ENCODE results near the gene STIM1. TPM values are rescaled to one million over a fixed set of nuclear protein-coding genes. Genes with fewer than 3 reads are reported as not detected.

Gene STIM1
- total RNA-seq, 1 donor = 57.9 TPM

DNA sequence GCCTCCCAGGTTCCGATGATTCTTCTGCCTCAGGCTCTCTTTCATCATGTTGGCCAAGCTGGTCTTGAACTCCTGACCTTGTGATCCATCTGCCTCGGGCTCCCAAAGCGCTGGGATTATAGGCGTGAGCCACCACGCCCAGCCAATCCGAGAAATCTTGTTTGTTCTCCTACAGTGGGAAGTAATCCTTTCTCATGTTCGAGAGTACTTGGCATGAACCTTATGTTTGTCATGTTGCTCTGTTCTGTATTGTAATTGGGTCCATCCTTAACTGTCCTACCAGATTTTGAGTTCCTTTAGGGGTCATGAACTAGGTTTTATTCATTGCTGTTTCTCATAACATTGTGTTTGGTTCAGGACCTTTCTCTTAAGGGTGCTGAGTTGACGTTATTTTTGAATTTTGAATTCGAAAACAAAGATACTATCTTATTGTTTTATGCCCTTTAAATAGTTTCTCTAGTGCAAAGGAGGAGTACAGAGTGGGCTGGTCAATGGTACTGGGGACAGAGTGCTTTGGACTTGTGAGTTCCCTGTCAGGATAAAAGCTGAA, 125.7 kb downstream of the STIM1 start:
- Histone ChIP-seq H3K79me2 (ENCODE audit: insufficient read depth, low read length) (no peaks in the 10 kb centered on the region), H3K4me3 (ENCODE audit: insufficient read depth, low read length) (no peak overlapping the region)
- DNase-seq (ENCODE audit: insufficient read length, low spot score, missing footprints) = no peak

DNA sequence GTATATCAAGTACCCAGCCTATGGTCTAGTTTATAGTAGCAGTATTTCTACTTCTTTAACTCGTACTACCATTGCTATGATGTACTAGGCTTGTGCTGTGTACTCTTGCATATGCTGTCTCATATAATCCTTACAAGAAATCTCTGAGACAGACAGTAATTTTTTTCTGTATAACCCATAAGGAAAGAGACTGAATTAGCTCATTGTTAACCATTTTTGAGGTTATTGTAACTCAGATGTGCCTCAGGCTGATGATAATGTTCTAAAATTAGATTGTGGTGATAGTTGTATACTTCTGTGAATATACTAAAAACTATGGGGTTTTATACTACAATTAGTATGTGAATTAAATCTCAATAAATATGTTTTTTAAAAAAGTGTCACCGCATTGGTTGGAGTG, 127.0 kb downstream of the STIM1 start:
- H3K4me3 ChIP-seq (ENCODE audit: insufficient read depth, low read length) = no peak overlapping the region
- H2AFZ ChIP-seq (ENCODE audit: low read length) = no peak overlapping the region
- H4K20me1 ChIP-seq (ENCODE audit: insufficient read depth, low read length) = peaks cover 7% of the 10 kb centered on the region
- DNase-seq (ENCODE audit: insufficient read length, low spot score, missing footprints) = no peak
- H3K79me2 ChIP-seq (ENCODE audit: insufficient read depth, low read length) = no peaks in the 10 kb centered on the region
- TF ChIP-seq CTCF (IDR thresholded peaks at IDR 0.05; ENCODE audit: extremely low read depth, low read depth, low read length) = no peak
- H3K9me3 ChIP-seq (ENCODE audit: low read depth, low read length) = no peaks in the 10 kb centered on the region
- no peak overlapping the region for H3K4me2 ChIP-seq (ENCODE audit: insufficient read depth, low read length)
- H3K36me3 ChIP-seq (ENCODE audit: insufficient read depth, low read length) = no peaks in the 10 kb centered on the region
- H3K27me3 ChIP-seq (ENCODE audit: insufficient read depth, low read length) = no peaks in the 10 kb centered on the region
- no peak overlapping the region for H3K27ac ChIP-seq (ENCODE audit: low read depth, low read length)
- peaks cover 3% of the 10 kb centered on the region for H3K4me1 ChIP-seq (ENCODE audit: insufficient read depth, low read length)

More for the DNA sequence above, 125.7 kb downstream of the STIM1 start:
- no peaks in the 10 kb centered on the region for H3K27me3 ChIP-seq (ENCODE audit: insufficient read depth, low read length)
- H3K4me2 ChIP-seq (ENCODE audit: insufficient read depth, low read length) = no peak overlapping the region
- no peaks in the 10 kb centered on the region for H3K9me3 ChIP-seq (ENCODE audit: low read depth, low read length)
- no peaks in the 10 kb centered on the region for H3K36me3 ChIP-seq (ENCODE audit: insufficient read depth, low read length)
- no peak overlapping the region for H3K27ac ChIP-seq (ENCODE audit: low read depth, low read length)
- H3K4me1 ChIP-seq (ENCODE audit: insufficient read depth, low read length) = peaks cover 3% of the 10 kb centered on the region
- TF ChIP-seq CTCF (IDR thresholded peaks at IDR 0.05; ENCODE audit: extremely low read depth, low read depth, low read length) = no peak
- H2AFZ ChIP-seq (ENCODE audit: low read length) = no peak overlapping the region
- peaks cover 4% of the 10 kb centered on the region for H4K20me1 ChIP-seq (ENCODE audit: insufficient read depth, low read length)

GRCh38 chr11:3983101-3983500, 127.6 kb downstream of the STIM1 start:
- TF ChIP-seq CTCF (IDR thresholded peaks at IDR 0.05; ENCODE audit: extremely low read depth, low read depth, low read length) = no peak

DNA sequence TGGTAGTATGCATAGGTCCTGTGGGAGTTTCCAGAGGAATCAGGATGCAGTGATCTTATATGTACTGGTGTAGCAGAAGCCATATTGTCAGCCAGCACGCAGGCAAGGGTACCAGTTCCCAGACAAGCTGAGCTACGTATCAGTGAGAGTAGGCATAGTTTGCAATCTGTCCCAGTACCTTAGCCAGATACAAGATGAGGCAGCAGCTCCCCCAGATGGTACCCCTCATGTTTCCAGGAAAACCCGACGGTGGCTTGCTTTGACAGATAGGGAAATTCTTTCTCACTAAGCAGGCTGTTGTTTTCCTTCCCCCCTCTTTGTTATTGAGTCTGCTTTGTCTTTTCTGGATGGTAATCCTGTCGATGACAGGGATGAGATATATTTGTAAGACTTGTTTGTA, 129.4 kb downstream of the STIM1 start:
- DNase-seq (ENCODE audit: insufficient read length, low spot score, missing footprints) = no peak
- Histone ChIP-seq H3K4me2 (ENCODE audit: insufficient read depth, low read length) (no peak overlapping the region), H3K4me1 (ENCODE audit: insufficient read depth, low read length) (peaks cover 3% of the 10 kb centered on the region), H3K36me3 (ENCODE audit: insufficient read depth, low read length) (no peaks in the 10 kb centered on the region), H3K9me3 (ENCODE audit: low read depth, low read length) (no peaks in the 10 kb centered on the region), H3K27ac (ENCODE audit: low read depth, low read length) (no peak overlapping the region), H3K79me2 (ENCODE audit: insufficient read depth, low read length) (no peaks in the 10 kb centered on the region), H4K20me1 (ENCODE audit: insufficient read depth, low read length) (peaks cover 7% of the 10 kb centered on the region), H2AFZ (ENCODE audit: low read length) (no peak overlapping the region), H3K4me3 (ENCODE audit: insufficient read depth, low read length) (no peak overlapping the region), H3K27me3 (ENCODE audit: insufficient read depth, low read length) (no peaks in the 10 kb centered on the region)
- peak; percentile 10 for TF ChIP-seq CTCF (IDR thresholded peaks at IDR 0.05; ENCODE audit: extremely low read depth, low read depth, low read length)

More at GRCh38 chr11:3983101-3983500, 127.6 kb downstream of the STIM1 start:
- Histone ChIP-seq H3K4me3 (ENCODE audit: insufficient read depth, low read length) (no peak overlapping the region), H3K4me2 (ENCODE audit: insufficient read depth, low read length) (no peak overlapping the region), H3K4me1 (ENCODE audit: insufficient read depth, low read length) (peaks cover 3% of the 10 kb centered on the region), H3K36me3 (ENCODE audit: insufficient read depth, low read length) (no peaks in the 10 kb centered on the region), H3K27ac (ENCODE audit: low read depth, low read length) (no peak overlapping the region), H3K79me2 (ENCODE audit: insufficient read depth, low read length) (no peaks in the 10 kb centered on the region), H3K9me3 (ENCODE audit: low read depth, low read length) (no peaks in the 10 kb centered on the region), H2AFZ (ENCODE audit: low read length) (no peak overlapping the region), H3K27me3 (ENCODE audit: insufficient read depth, low read length) (no peaks in the 10 kb centered on the region), H4K20me1 (ENCODE audit: insufficient read depth, low read length) (peaks cover 7% of the 10 kb centered on the region)
- DNase-seq (ENCODE audit: insufficient read length, low spot score, missing footprints) = no peak

Data from osteoblast (primary cell).